ENCODE results near the gene RCBTB2. TPM values are rescaled to one million over a fixed set of nuclear protein-coding genes. Genes with fewer than 3 reads are reported as not detected.

Gene RCBTB2
- total RNA-seq, 4 donors from 2014 or later: 7.0 to 10.6 (median 8.5) TPM

GRCh38 chr13:48518083-48518482, 14.8 kb downstream of the RCBTB2 start:
- 97 to 100% methylated on average over 1 of the region's 1 CpG for whole genome bisulfite sequencing, 2 donors
- Histone ChIP-seq H3K4me3 (no peak overlapping the region), H3K27me3 (no peaks in the 10 kb centered on the region), H3K36me3 (peaks cover 0 to 35% (median 0%) of the 10 kb centered on the region in 3 donors), H3K9me3 (no peaks in the 10 kb centered on the region), H3K27ac (no peak overlapping the region), H3K4me1 (no peaks in the 10 kb centered on the region)
- no peak for DNase-seq (ENCODE audit: low spot score in 2 of 2)
- no peak for TF ChIP-seq POLR2A (IDR thresholded peaks at IDR 0.05)
- TF ChIP-seq CTCF (IDR thresholded peaks at IDR 0.05): no peak
- TF ChIP-seq EP300 (IDR thresholded peaks at IDR 0.05): no peak

- 90 to 92% methylated on average over 6 of the region's 6 CpGs for WGBS, 2 donors
- H3K27ac ChIP-seq: no peak overlapping the region
Observed at GRCh38 chr13:48515732-48516131, 17.1 kb downstream of the RCBTB2 start.

GRCh38 chr13:48514793-48515192, 18.1 kb downstream of the RCBTB2 start:
- Histone ChIP-seq H3K9me3 (no peaks in the 10 kb centered on the region), H3K27ac (no peak overlapping the region), H3K4me1 (no peaks in the 10 kb centered on the region), H3K4me3 (no peak overlapping the region), H3K27me3 (no peaks in the 10 kb centered on the region), H3K36me3 (peaks cover 0 to 40% (median 0%) of the 10 kb centered on the region in 3 donors)
- 82 to 84% methylated on average over 4 of the region's 4 CpGs for WGBS, 2 donors
- DNase-seq (ENCODE audit: low spot score in 2 of 2): no peak
- TF ChIP-seq CTCF (IDR thresholded peaks at IDR 0.05) (no peak), POLR2A (IDR thresholded peaks at IDR 0.05) (no peak)

More at GRCh38 chr13:48515732-48516131, 17.1 kb downstream of the RCBTB2 start:
- TF ChIP-seq CTCF (IDR thresholded peaks at IDR 0.05): no peak
- Histone ChIP-seq H3K4me3 (no peak overlapping the region), H3K36me3 (peaks cover 0 to 40% (median 0%) of the 10 kb centered on the region in 3 donors), H3K27me3 (no peaks in the 10 kb centered on the region), H3K4me1 (no peaks in the 10 kb centered on the region), H3K9me3 (no peaks in the 10 kb centered on the region)
- no peak for DNase-seq (ENCODE audit: low spot score in 2 of 2)

- H3K36me3 ChIP-seq: peaks cover 0 to 36% (median 0%) of the 10 kb centered on the region in 3 donors
- TF ChIP-seq CTCF (IDR thresholded peaks at IDR 0.05): no peak
- TF ChIP-seq EP300 (IDR thresholded peaks at IDR 0.05): no peak
- TF ChIP-seq POLR2A (IDR thresholded peaks at IDR 0.05): no peak
- 69% methylated on average over 10 of the region's 10 CpGs for WGBS, 2 donors
- no peaks in the 10 kb centered on the region for H3K27me3 ChIP-seq
- H3K27ac ChIP-seq: no peak overlapping the region
- no peaks in the 10 kb centered on the region for H3K9me3 ChIP-seq
- no peak overlapping the region for H3K4me3 ChIP-seq
- peaks cover 0 to 9% (median 6%) of the 10 kb centered on the region in 4 donors for H3K4me1 ChIP-seq
- DNase-seq (ENCODE audit: low spot score in 2 of 2): no peak
Observed at GRCh38 chr13:48511621-48512230, 21.2 kb downstream of the RCBTB2 start.

GRCh38 chr13:48510698-48511097, 22.2 kb downstream of the RCBTB2 start:
- Histone ChIP-seq H3K36me3 (peaks cover 0 to 36% (median 0%) of the 10 kb centered on the region in 3 donors), H3K27ac (no peak overlapping the region), H3K9me3 (no peaks in the 10 kb centered on the region), H3K27me3 (no peaks in the 10 kb centered on the region), H3K4me3 (no peak overlapping the region), H3K4me1 (peaks cover 0 to 14% (median 10%) of the 10 kb centered on the region in 4 donors)
- no peak for TF ChIP-seq EP300 (IDR thresholded peaks at IDR 0.05)
- no peak for TF ChIP-seq POLR2A (IDR thresholded peaks at IDR 0.05)
- no peak for TF ChIP-seq CTCF (IDR thresholded peaks at IDR 0.05)
- 82 to 87% methylated on average over 5 of the region's 5 CpGs for WGBS, 2 donors
- DNase-seq (ENCODE audit: low spot score in 2 of 2): no peak
